K562 (cell line): Measurements from ENCODE around the gene CACYBP. TPM values are rescaled to one million over a fixed set of nuclear protein-coding genes. Genes with fewer than 3 reads are reported as not detected.
A peak's percentile ranks its signal among the peaks of the same experiment; 100 is the strongest.

Experiments
- ASH1L ChIP-seq: fragments of 450-650 bp; IDR thresholded peaks from 2 replicates; pipeline ENCODE4 v1.6.1; 2018; ENCODE audit warnings: borderline replicate concordance, mild to moderate bottlenecking, low read depth; ENCODE audit not compliant: partially characterized antibody
- BDP1 ChIP-seq: IDR thresholded peaks from 3 replicates; pipeline ENCODE4 v1.6.1; 2011; ENCODE audit not compliant: insufficient read length, insufficient read depth
- CHD4 ChIP-seq: fragments of 200-600 bp; sonication (generic); IDR thresholded peaks from 3 replicates; pipeline ENCODE4 v1.6.1; 2012; ENCODE audit warnings: low read depth, mild to moderate bottlenecking, mixed read lengths, low read length, inconsistent platforms; ENCODE audit not compliant: insufficient read depth, insufficient replicate concordance, poor library complexity, severe bottlenecking
- CREM ChIP-seq: IDR thresholded peaks from 2 replicates; pipeline ENCODE4 v1.6.1; 2014; ENCODE audit warnings: antibody characterized with exemption, low read depth
- FOXJ2 ChIP-seq: fragments of 200-800 bp; sonication (Bioruptor generic); IDR thresholded peaks from 2 replicates; pipeline ENCODE4 v1.6.1; 2016; ENCODE audit warnings: missing genetic modification characterization, missing compliant biosample characterization
- GTF2A2 ChIP-seq: IDR thresholded peaks from 2 replicates; pipeline ENCODE4 v1.6.1; 2016; ENCODE audit warnings: mild to moderate bottlenecking, missing genetic modification characterization, missing compliant biosample characterization
- MEF2D ChIP-seq: conservative IDR thresholded peaks from 2 replicates; pipeline ENCODE4 v1.6.1; 2016; ENCODE audit warnings: low read depth, missing genetic modification characterization, missing compliant biosample characterization
- MTF1 ChIP-seq: fragments of 250-450 bp; sonication (Bioruptor Pico); IDR thresholded peaks from 2 replicates; pipeline ENCODE4 v1.9.0; 2021; ENCODE audit warnings: moderate library complexity, mild to moderate bottlenecking, inconsistent platforms, borderline replicate concordance
- NONO ChIP-seq, 2 experiments: fragments of 200-400 bp in 1 of 2; fragments of 450-650 bp in 1 of 2; formaldehyde crosslinking in 1 of 2; IDR thresholded peaks; 2 replicates each; pipeline ENCODE4 v1.6.1; 2017; ENCODE audit warnings: low read depth in 2 of 2, mild to moderate bottlenecking in 2 of 2, moderate library complexity in 2 of 2, low read length in 1 of 2
- RAD51 ChIP-seq: fragments of 450-650 bp; IDR thresholded peaks from 2 replicates; pipeline ENCODE4 v1.7.1; 2016; ENCODE audit warnings: low read depth, mild to moderate bottlenecking, borderline replicate concordance
- RBFOX2 ChIP-seq: fragments of 200-400 bp; formaldehyde crosslinking; IDR thresholded peaks from 2 replicates; pipeline ENCODE4 v1.6.1; 2017; ENCODE audit warnings: low read depth, mild to moderate bottlenecking, low read length, moderate library complexity
- RCOR1 ChIP-seq, 2 experiments: IDR thresholded peaks; 2 replicates each; pipeline ENCODE4 v1.6.1; 2012; ENCODE audit warnings: low read depth in 2 of 2, low read length in 2 of 2, borderline replicate concordance in 1 of 2, improper control_type of control experiment in 1 of 2
- SP1 ChIP-seq: sonication (generic); formaldehyde crosslinking; IDR thresholded peaks from 2 replicates; pipeline ENCODE4 v1.8.1; 2022; ENCODE audit warnings: mild to moderate bottlenecking, missing genetic modification reagents
- ZBTB7A ChIP-seq: IDR thresholded peaks from 2 replicates; pipeline ENCODE4 v1.6.1; 2011; ENCODE audit warnings: low read depth, mild to moderate bottlenecking, low read length, moderate library complexity, borderline replicate concordance; ENCODE audit not compliant: control insufficient read depth
- ZNF197 ChIP-seq: fragments of 200-800 bp; sonication (Bioruptor generic); IDR thresholded peaks from 2 replicates; pipeline ENCODE4 v1.6.1; 2016; ENCODE audit warnings: low read depth, missing genetic modification characterization, missing compliant biosample characterization
- ZNF41 ChIP-seq: fragments of 250-450 bp; sonication (Bioruptor Pico); conservative IDR thresholded peaks from 2 replicates; pipeline ENCODE4 v1.4.0; 2020; ENCODE audit warnings: mild to moderate bottlenecking
- polyA plus RNA-seq, 8 experiments: library from polyadenylated mRNA; depleted of rRNA in 4 of 8; stranded (reverse) in 5 of 8; unstranded in 3 of 8; fragments of >200 nt; fragmentation: Nextera tagmentation in 2 of 8; fragmentation: Illumina TruSeq in 1 of 8; extraction: Ambion mirVana in 2 of 8; extraction: Trizol in 1 of 8; gene quantifications; 2 replicates each; pipeline versions ENCODE4 v1.2.1 to v1.2.3, GENCODE V29; 2011 to 2014; ENCODE audit warnings: inconsistent platforms in 1 of 8, missing spikeins in 1 of 8
- total RNA-seq, 7 experiments: library from RNA; depleted of rRNA in 6 of 7; stranded (reverse); fragments of >200 nt in 6 of 7; fragmentation: Illumina TruSeq in 2 of 7; extraction: Trizol in 2 of 7; gene quantifications; 2 replicates each; pipeline versions ENCODE4 v1.2.1 to v1.2.3, GENCODE V29; 2011 to 2021; ENCODE audit warnings: low replicate concordance in 1 of 7
- TF ChIP-seq, protein P1 (sequence below): fragments of 450-650 bp; IDR thresholded peaks from 2 replicates; pipeline ENCODE4 v1.6.1; 2016; ENCODE audit warnings: low read depth, mild to moderate bottlenecking, moderate library complexity
- TF ChIP-seq, protein P2 (sequence below): fragments of 200-800 bp; sonication (Bioruptor generic); IDR thresholded peaks from 2 replicates; pipeline ENCODE4 v1.6.1; 2017; ENCODE audit warnings: missing genetic modification characterization, missing compliant biosample characterization
- TF ChIP-seq, protein P3 (sequence below): fragments of 450-650 bp; formaldehyde crosslinking; IDR thresholded peaks from 2 replicates; pipeline ENCODE4 v1.4.0; 2022; ENCODE audit warnings: missing genetic modification characterization
- TF ChIP-seq, protein P4 (sequence below): fragments of 250-450 bp; sonication (Bioruptor Pico); IDR thresholded peaks from 2 replicates; pipeline ENCODE4 v1.5.0; 2021; ENCODE audit warnings: mild to moderate bottlenecking, moderate library complexity

The CACYBP gene
- total and polyA plus RNA-seq, 9 of the 15 experiments (the other 6 are each of a cell fraction or from before 2014, with no cell fraction given) = 147 to 1,576 (median 488) TPM

DNA sequence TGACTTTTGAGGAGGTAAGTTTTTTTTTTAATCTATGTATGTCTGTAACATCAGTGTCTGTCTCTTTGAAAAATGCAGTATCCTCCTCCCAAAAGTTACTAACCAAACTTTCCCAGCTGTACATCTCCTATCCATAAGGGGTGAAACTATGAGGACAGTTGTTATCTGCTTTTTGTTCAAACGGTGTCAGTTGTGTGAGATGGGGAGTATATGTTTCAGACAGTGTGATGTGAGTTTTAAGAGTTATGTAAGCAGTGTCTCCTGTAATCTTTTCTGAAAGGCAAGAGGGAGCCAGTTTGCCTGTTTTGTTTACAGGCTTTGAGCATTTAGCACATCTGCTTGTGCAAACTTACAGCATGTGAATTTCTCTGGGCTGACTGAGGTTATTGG is 34.8 kb upstream of the CACYBP start (continued):
- TF ChIP-seq, protein P1, sequence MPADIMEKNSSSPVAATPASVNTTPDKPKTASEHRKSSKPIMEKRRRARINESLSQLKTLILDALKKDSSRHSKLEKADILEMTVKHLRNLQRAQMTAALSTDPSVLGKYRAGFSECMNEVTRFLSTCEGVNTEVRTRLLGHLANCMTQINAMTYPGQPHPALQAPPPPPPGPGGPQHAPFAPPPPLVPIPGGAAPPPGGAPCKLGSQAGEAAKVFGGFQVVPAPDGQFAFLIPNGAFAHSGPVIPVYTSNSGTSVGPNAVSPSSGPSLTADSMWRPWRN = no peak
- no peak for TF ChIP-seq NONO (IDR thresholded peaks at IDR 0.05; ENCODE audit: low read depth in 2 of 2, low read length in 1 of 2)
- TF ChIP-seq ZBTB7A = no peak
- no peak for TF ChIP-seq ZNF197 (CRISPR knock-in tag)
- no peak for TF ChIP-seq MTF1 (CRISPR knock-in tag)
- no peak for TF ChIP-seq RAD51
- no peak for TF ChIP-seq ASH1L
- TF ChIP-seq SP1 = no peak
- TF ChIP-seq RBFOX2 = no peak
- no peak for TF ChIP-seq BDP1
- TF ChIP-seq, protein P2, sequence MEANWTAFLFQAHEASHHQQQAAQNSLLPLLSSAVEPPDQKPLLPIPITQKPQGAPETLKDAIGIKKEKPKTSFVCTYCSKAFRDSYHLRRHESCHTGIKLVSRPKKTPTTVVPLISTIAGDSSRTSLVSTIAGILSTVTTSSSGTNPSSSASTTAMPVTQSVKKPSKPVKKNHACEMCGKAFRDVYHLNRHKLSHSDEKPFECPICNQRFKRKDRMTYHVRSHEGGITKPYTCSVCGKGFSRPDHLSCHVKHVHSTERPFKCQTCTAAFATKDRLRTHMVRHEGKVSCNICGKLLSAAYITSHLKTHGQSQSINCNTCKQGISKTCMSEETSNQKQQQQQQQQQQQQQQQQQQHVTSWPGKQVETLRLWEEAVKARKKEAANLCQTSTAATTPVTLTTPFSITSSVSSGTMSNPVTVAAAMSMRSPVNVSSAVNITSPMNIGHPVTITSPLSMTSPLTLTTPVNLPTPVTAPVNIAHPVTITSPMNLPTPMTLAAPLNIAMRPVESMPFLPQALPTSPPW (CRISPR knock-in tag) = no peak
- no peak for TF ChIP-seq CHD4
- no peak for TF ChIP-seq ZNF41 (CRISPR knock-in tag)
- TF ChIP-seq, protein P3, sequence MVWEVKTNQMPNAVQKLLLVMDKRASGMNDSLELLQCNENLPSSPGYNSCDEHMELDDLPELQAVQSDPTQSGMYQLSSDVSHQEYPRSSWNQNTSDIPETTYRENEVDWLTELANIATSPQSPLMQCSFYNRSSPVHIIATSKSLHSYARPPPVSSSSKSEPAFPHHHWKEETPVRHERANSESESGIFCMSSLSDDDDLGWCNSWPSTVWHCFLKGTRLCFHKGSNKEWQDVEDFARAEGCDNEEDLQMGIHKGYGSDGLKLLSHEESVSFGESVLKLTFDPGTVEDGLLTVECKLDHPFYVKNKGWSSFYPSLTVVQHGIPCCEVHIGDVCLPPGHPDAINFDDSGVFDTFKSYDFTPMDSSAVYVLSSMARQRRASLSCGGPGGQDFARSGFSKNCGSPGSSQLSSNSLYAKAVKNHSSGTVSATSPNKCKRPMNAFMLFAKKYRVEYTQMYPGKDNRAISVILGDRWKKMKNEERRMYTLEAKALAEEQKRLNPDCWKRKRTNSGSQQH (CRISPR knock-in tag) = no peak
- no peak for TF ChIP-seq FOXJ2
- TF ChIP-seq MEF2D (tag) = no peak
- TF ChIP-seq GTF2A2 (tag) = no peak
- 0 out of 4 replicates have a peak, but pooled peaks of 1 of the 2 experiments have one; percentile 12 for TF ChIP-seq RCOR1 (IDR thresholded peaks at IDR 0.05; ENCODE audit: borderline replicate concordance in 1 of 2, low read depth in 2 of 2, low read length in 2 of 2)
- TF ChIP-seq, protein P4, sequence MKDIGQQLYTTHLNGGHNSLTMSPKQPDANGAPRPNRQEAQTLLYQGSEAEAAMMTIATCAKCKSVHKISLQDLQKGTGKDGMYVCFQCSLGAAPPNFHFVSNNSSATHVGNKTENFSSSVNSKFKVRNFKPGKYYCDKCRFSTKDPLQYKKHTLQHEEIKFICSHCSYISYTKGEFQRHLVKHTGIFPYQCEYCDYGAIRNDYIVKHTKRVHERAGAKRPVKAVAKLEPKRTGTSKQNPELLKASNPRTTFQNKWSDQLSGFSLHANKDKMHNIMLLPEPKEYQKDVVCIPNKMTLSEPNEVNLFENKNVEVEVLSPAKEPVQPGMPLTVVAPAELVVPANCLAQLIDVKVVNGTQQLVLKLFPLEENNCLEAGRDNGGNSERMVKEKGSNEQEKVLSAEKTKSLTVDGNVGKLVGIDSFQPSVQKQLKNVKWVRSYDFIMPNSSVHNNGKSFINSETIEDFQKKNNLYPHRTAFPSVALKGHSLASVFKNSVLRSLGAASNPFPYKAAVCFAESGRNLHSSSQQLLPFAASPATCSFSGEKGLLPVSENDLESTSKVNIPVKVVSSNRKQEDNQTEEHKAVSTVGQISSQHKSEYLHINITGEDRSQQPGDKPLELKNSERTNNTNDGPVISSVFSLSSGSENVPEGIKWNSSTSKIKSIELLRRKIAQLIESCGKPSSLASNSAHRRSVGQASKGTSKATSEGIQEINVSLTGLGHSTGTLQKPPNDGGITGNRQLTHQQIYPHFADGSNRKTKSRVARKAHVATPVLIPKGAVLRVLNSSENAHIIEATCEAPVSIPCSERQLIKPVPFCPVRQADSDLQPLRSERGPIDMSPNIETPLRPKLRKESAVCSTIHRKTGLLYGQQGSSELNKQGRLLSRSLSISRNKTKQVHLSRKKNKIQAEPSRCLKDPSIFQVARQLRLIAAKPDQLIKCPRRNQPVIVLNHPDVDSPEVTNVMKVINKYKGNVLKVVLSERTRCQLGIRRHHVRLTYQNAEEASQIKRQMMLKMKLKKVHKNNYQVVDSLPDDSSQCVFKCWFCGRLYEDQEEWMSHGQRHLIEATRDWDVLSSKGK = no peak
- 0 out of 2 replicates have a peak, but pooled peaks have one; percentile 6 for TF ChIP-seq CREM
